ENCODE measurements around the gene SLC48A1. TPM values are rescaled to one million over a fixed set of nuclear protein-coding genes. Genes with fewer than 3 reads are reported as not detected.
"Not testable (repeated sequence)": the region's sequence is repeated elsewhere in the genome, so short reads cannot be mapped to it uniquely, and the experiment has no call there.

Gene SLC48A1
- total RNA-seq, 1 donor from 2014 or later, result 65.5 TPM

DNA sequence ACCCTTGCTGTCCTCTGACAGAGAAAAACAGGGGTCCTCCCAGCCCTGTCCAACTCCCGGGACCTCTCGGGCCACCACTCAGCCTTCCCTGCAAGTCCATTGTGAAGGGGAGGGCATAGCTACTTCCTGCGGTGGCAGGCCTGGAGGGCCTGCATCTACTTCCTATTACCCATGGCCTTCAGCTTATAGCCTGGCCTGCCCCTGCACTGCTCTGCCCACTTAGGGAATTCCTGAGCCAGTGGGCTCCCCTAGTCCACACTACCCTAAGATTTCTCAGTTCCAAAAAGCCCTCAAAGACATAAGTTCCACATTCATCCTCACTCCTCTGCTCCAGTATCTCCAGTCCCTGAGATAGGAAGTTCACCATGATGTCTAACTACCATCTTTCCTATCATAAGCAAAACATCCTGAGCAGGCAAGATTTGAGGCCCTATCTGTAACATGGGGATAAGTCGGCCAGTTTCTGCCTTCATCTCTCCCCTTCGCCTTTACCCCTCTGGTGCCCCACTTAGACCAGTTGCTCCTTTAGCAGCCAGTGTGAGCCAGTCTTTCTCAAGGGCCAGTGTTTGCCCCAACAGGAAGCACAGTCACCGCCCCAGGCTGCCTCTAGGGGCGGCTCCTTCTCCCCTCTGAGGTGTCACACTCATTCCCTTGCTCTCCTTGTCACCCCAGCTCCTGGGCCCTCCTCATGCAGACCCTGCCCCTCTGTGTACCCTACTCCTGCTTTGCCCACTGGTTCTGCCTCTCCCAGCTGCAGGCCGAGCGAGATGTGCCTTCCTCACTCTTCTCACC, 35.7 kb downstream of the SLC48A1 start:
- Mint-ChIP-seq H3K4me1 (ENCODE audit: unreplicated experiment) (peaks cover 86% of the 10 kb centered on the region), H3K36me3 (ENCODE audit: low read depth, unreplicated experiment) (peaks cover 24% of the 10 kb centered on the region), H3K27me3 (ENCODE audit: unreplicated experiment) (peaks cover 35% of the 10 kb centered on the region), H3K27ac (ENCODE audit: unreplicated experiment) (peak overlapping the region; percentile 93), H3K9me3 (ENCODE audit: unreplicated experiment) (no peaks in the 10 kb centered on the region), H3K4me3 (ENCODE audit: unreplicated experiment) (peak overlapping the region; percentile 56)
- DNase-seq (ENCODE audit: low spot score), result no peak
- TF ChIP-seq, protein P1, sequence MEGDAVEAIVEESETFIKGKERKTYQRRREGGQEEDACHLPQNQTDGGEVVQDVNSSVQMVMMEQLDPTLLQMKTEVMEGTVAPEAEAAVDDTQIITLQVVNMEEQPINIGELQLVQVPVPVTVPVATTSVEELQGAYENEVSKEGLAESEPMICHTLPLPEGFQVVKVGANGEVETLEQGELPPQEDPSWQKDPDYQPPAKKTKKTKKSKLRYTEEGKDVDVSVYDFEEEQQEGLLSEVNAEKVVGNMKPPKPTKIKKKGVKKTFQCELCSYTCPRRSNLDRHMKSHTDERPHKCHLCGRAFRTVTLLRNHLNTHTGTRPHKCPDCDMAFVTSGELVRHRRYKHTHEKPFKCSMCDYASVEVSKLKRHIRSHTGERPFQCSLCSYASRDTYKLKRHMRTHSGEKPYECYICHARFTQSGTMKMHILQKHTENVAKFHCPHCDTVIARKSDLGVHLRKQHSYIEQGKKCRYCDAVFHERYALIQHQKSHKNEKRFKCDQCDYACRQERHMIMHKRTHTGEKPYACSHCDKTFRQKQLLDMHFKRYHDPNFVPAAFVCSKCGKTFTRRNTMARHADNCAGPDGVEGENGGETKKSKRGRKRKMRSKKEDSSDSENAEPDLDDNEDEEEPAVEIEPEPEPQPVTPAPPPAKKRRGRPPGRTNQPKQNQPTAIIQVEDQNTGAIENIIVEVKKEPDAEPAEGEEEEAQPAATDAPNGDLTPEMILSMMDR (IDR thresholded peaks at IDR 0.05; ENCODE audit: unreplicated experiment), result no peak

DNA sequence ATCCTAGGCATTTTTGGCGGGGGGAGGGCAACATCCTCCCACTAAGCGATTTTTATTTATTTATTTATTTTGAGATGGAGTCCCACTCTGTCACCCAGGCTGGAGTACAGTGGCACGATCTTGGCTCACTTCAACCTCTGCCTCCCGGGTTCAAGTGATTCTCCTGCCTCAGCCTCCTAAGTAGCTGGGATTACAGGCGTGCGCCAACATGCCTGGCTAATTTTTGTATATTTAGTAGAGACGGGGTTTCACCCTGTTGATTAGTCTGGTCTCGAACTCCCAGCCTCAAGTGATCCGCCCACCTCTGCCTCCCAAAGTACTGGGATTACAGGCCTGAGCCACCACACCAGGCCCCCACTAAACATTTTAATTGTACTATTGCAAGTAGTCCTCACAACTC, 36.5 kb downstream of the SLC48A1 start:
- not testable (repeated sequence) for DNase-seq (ENCODE audit: low spot score); H3K4me3 Mint-ChIP-seq (ENCODE audit: unreplicated experiment); H3K9me3 Mint-ChIP-seq (ENCODE audit: unreplicated experiment)
- peaks cover 24% of the 10 kb centered on the region for H3K36me3 Mint-ChIP-seq (ENCODE audit: low read depth, unreplicated experiment)
- peaks cover 86% of the 10 kb centered on the region for H3K4me1 Mint-ChIP-seq (ENCODE audit: unreplicated experiment)
- peak overlapping the region; percentile 77 for H3K27ac Mint-ChIP-seq (ENCODE audit: unreplicated experiment)
- H3K27me3 Mint-ChIP-seq (ENCODE audit: unreplicated experiment), result peaks cover 36% of the 10 kb centered on the region

DNA sequence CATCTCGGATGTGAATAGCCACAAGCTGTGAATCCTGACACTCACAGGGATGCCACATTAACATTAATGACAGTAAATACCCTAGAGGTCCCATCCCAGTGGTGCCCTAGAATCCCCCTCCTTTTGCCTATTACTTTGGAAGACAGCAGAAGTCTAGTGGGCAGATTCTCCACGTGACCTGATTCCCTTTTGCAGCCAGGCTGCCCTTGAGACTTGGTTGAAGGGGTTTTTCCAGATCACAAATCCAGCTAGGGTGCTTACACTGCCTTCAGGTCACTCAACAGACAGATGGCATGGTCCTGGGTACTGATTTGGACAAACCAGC, 38.0 kb downstream of the SLC48A1 start:
- Mint-ChIP-seq H3K27me3 (ENCODE audit: unreplicated experiment) (peaks cover 38% of the 10 kb centered on the region), H3K4me1 (ENCODE audit: unreplicated experiment) (peaks cover 84% of the 10 kb centered on the region), H3K36me3 (ENCODE audit: low read depth, unreplicated experiment) (peaks cover 23% of the 10 kb centered on the region), H3K4me3 (ENCODE audit: unreplicated experiment) (no peak overlapping the region), H3K27ac (ENCODE audit: unreplicated experiment) (peak overlapping the region; percentile 84), H3K9me3 (ENCODE audit: unreplicated experiment) (no peaks in the 10 kb centered on the region)
- DNase-seq (ENCODE audit: low spot score), result no peak
- TF ChIP-seq, protein P1 (IDR thresholded peaks at IDR 0.05; ENCODE audit: unreplicated experiment), result no peak

DNA sequence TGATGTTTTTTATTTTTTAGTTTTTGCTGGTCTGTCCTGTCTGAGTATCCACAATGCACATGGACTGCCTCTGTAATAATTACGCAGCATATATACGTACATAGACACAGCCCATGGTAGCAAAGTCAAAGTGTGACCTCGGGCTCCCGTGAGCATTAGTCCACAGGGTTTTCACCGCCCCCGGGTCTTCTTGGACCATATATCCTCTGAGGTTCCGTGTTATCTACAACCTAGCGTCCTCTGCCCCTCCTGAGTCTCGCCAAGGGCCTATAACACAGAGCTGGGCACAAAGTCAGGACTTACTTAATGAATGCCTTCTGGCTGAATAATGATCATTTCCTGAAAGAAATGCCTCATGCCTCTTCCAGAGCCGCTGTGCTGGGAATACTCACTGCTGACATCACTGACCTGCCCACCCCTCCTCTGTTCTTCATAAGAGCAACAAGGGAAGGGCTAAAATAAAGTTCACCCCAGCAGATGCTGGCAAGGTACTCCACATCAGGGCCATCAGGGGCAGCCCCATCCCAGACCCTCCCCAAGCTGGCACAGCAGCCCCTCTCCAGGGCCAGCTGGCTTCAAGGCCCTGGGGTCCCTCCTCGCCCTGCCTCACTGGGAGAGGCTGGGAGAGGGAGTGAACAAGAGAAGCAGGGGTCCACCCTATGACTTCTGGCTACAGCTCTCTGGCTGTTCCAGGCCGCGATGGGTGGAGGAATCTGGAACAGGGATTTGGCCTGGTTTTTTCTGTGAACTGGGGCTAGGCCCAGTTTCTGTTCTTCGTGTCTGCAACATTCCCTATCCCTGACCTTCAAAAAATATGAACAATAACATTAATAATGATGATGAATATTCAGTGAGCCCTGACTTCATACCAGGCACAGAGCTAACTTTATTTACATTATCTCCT, 38.8 kb downstream of the SLC48A1 start:
- H3K36me3 Mint-ChIP-seq (ENCODE audit: low read depth, unreplicated experiment), result peaks cover 27% of the 10 kb centered on the region
- TF ChIP-seq, protein P1 (IDR thresholded peaks at IDR 0.05; ENCODE audit: unreplicated experiment), result no peak
- H3K4me3 Mint-ChIP-seq (ENCODE audit: unreplicated experiment), result peak overlapping the region; percentile 67
- no peak for DNase-seq (ENCODE audit: low spot score)
- no peaks in the 10 kb centered on the region for H3K9me3 Mint-ChIP-seq (ENCODE audit: unreplicated experiment)
- peaks cover 84% of the 10 kb centered on the region for H3K4me1 Mint-ChIP-seq (ENCODE audit: unreplicated experiment)
- peaks cover 40% of the 10 kb centered on the region for H3K27me3 Mint-ChIP-seq (ENCODE audit: unreplicated experiment)
- peak overlapping the region; percentile 86 for H3K27ac Mint-ChIP-seq (ENCODE audit: unreplicated experiment)

DNA sequence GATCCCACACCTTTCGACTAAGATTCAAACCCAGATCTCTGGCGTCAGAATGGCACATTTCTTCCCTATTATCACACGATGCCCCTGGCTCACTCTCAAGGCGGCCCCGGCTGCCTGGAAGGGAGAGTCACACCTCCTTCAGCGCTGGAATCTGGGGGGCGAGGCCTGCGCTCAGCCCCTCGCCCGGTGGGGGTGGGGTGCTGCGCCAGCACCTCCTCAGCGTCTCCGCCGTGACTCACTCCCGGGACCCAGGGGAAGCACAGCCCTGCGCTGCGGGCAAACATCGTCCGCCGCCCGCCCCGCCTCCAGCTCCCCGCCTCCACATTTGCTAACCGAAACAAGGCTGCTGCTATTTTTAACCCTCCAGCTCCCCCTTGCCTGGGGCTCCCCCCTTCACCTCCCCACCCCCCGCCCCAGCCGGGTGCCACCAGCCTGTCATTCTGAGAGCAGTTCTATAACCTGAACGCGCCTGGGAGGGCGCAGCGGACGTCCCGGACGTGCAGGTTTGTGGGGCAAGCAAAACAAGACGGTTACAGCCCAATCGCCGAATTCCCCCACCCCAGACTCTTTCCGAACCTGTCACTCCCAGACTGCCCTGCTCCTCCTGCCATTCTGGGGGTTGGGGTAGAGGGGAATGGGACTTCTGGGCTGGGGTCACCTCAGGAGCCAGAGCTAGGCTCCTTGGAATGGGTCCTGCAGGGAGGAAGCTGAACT, 39.9 kb downstream of the SLC48A1 start:
- TF ChIP-seq, protein P1 (IDR thresholded peaks at IDR 0.05; ENCODE audit: unreplicated experiment), result no peak
- Mint-ChIP-seq H3K9me3 (ENCODE audit: unreplicated experiment) (no peaks in the 10 kb centered on the region), H3K4me1 (ENCODE audit: unreplicated experiment) (peaks cover 82% of the 10 kb centered on the region)

More for the DNA sequence above, 39.9 kb downstream of the SLC48A1 start:
- peak; percentile 60 for DNase-seq (ENCODE audit: low spot score)
- Mint-ChIP-seq H3K27ac (ENCODE audit: unreplicated experiment) (peak overlapping the region; percentile 94), H3K4me3 (ENCODE audit: unreplicated experiment) (peak overlapping the region; percentile 90), H3K27me3 (ENCODE audit: unreplicated experiment) (peaks cover 47% of the 10 kb centered on the region), H3K36me3 (ENCODE audit: low read depth, unreplicated experiment) (peaks cover 30% of the 10 kb centered on the region)
